Measurements from ENCODE around the gene APAF1.

Gene APAF1

DNA sequence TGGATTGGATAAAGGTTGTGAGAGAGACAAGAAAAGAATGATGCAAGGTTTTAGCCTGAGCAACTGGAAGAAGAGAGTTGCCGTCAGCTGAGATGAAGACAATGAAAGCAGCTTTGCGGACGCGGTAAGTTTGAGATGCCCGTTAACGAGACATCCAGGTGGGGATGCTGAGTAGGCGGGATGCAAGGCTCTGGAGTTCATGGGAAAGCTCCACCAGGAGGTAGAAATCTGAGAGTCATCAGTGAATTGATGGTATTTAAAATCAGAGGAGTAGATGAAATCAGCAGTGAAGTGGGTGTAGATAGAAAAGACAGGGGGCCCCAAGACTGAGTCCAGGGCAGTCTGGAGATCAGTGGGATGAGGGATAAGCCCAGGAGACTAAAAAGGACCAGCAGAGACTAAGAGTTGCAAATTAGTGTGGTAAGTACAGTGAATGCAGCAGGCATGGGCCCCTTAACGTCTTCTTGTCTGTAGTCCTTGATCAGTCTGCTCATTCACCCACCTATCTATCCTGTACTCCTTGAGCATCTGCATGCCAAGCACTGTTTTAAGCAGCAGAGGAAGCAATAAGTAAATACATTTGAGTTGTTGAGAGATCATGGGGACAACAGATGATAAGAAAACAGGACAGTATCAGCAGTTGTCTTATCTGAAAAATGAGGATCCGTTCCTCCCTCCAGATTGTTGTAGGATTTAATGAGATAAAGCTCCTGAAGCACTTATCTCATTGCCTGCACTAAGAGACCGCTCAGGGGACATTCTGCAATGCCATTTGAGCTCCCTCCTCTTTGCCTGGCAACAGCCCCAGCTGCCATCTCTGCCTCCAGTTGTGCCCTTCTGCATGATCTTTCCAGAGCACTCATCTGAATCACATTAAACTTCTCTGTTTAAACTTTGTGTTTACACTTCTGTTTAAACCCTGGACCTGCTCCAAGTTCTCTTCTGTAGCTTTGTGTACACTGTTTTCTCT lies 91.5 kb downstream of the APAF1 start:
- DNase-seq (ENCODE audit: insufficient read length) (no peak), FAIRE-seq (no peak)
- TF ChIP-seq POLR2A (IDR thresholded peaks at IDR 0.05; ENCODE audit: low read depth, low read length) (no peak), TAF1 (IDR thresholded peaks at IDR 0.05; ENCODE audit: borderline replicate concordance, low read depth, low read length) (no peak), POLR2AphosphoS5 (IDR thresholded peaks at IDR 0.05; ENCODE audit: low read depth, low read length) (no peak)

GRCh38 chr12:98737322-98737712 lies 92.2 kb downstream of the APAF1 start:
- TF ChIP-seq POLR2A (IDR thresholded peaks at IDR 0.05; ENCODE audit: low read depth, low read length) (no peak), TAF1 (IDR thresholded peaks at IDR 0.05; ENCODE audit: borderline replicate concordance, low read depth, low read length) (no peak), POLR2AphosphoS5 (IDR thresholded peaks at IDR 0.05; ENCODE audit: low read depth, low read length) (no peak)
- DNase-seq (ENCODE audit: insufficient read length), result no peak
- FAIRE-seq, result no peak

- DNase-seq (ENCODE audit: insufficient read length) (no peak), FAIRE-seq (no peak)
- TF ChIP-seq TAF1 (IDR thresholded peaks at IDR 0.05; ENCODE audit: borderline replicate concordance, low read depth, low read length) (no peak), POLR2AphosphoS5 (IDR thresholded peaks at IDR 0.05; ENCODE audit: low read depth, low read length) (no peak), POLR2A (IDR thresholded peaks at IDR 0.05; ENCODE audit: low read depth, low read length) (no peak)
Measured at GRCh38 chr12:98738002-98738401, 92.9 kb downstream of the APAF1 start.

DNA sequence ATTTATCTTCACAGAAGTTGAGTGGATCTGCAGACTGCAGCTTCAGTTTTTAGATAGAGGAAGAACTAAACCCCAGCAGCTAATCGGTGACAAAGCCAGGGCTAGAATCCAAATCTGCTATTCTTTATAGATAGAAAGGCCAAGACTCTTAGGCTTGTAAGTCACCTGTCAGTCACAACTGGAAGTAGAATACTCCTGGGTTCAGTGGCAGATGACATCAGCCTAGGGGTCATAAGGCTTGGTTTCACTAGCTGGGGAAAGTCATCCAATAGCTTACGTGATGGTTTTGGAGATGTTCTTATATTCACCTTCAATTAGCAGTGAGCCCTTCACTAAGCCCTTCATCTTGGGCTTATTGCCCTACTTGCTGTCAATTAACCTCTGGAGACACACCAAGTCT lies 93.4 kb downstream of the APAF1 start:
- TF ChIP-seq POLR2AphosphoS5 (IDR thresholded peaks at IDR 0.05; ENCODE audit: low read depth, low read length) (no peak), TAF1 (IDR thresholded peaks at IDR 0.05; ENCODE audit: borderline replicate concordance, low read depth, low read length) (no peak), POLR2A (IDR thresholded peaks at IDR 0.05; ENCODE audit: low read depth, low read length) (no peak)
- FAIRE-seq, result no peak
- no peak for DNase-seq (ENCODE audit: insufficient read length)

DNA sequence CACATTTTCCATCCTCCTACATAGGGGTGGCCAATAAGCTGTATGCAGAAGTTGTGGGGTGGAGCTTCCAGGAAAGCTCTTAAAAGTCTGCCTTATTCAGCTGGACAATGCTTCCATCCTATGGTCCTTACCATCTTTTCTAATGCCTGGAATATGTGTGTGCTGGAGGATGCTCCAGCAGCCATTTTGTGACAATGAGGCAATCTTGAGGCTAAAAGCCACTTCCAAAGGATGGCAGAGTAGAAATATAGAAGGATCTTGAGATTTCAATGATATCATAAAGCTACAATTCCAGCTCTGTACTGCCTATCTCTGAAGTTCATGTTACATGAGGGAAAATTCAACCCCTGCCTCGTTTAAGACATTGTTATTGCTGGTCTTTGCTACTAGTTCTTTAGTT lies 95.7 kb downstream of the APAF1 start:
- TF ChIP-seq TAF1 (IDR thresholded peaks at IDR 0.05; ENCODE audit: borderline replicate concordance, low read depth, low read length), result no peak
- FAIRE-seq (no peak), DNase-seq (ENCODE audit: insufficient read length) (no peak)

- no peak for FAIRE-seq
- DNase-seq (ENCODE audit: insufficient read length), result no peak
- no peak for TF ChIP-seq POLR2A (IDR thresholded peaks at IDR 0.05; ENCODE audit: low read depth, low read length)
Measured at GRCh38 chr12:98741196-98741555, 96.1 kb downstream of the APAF1 start.

DNA sequence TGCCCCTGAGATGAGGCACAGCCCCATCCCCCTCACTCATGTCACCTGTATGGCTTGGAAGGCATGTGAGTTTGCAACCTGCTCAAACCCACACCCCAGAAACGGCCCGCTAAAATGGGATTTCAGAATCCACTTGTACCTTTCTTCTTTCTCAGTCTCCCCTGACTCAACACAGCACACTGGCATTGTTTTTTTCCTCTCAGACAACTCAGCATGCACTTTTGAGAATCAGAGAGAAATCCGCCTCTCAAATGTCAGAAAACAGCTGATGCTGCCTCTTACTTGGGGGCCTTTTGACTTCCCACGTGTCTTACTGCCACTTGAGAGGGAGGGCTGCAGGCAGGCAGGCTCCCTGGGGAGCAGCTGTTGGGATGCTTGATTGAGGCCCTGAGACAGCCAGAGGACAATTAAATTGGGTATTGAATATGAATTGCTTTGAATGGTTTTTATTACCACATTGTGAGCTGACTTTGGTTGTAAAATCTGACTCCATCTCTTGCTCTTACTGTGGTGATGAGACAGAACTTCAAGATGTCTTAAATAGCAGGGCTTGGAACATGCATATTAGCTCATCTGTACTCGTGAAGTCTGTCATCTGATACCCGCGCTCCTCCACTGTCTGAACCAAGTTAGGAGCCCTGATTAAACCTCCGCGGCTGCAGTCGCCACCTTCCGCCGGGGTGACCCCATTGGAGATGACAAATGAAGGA lies 96.6 kb downstream of the APAF1 start:
- TF ChIP-seq TAF1 (IDR thresholded peaks at IDR 0.05; ENCODE audit: borderline replicate concordance, low read depth, low read length), result no peak
- TF ChIP-seq POLR2A (IDR thresholded peaks at IDR 0.05; ENCODE audit: low read depth, low read length), result no peak
- TF ChIP-seq POLR2AphosphoS5 (IDR thresholded peaks at IDR 0.05; ENCODE audit: low read depth, low read length), result no peak
- DNase-seq (ENCODE audit: insufficient read length) (no peak), FAIRE-seq (no peak)

- DNase-seq (ENCODE audit: insufficient read length) (no peak), FAIRE-seq (no peak)
- no peak for TF ChIP-seq POLR2A (IDR thresholded peaks at IDR 0.05; ENCODE audit: low read depth, low read length)
- TF ChIP-seq POLR2AphosphoS5 (IDR thresholded peaks at IDR 0.05; ENCODE audit: low read depth, low read length), result no peak
- TF ChIP-seq TAF1 (IDR thresholded peaks at IDR 0.05; ENCODE audit: borderline replicate concordance, low read depth, low read length), result no peak
Measured at GRCh38 chr12:98743362-98743953, 98.4 kb downstream of the APAF1 start.

GRCh38 chr12:98744680-98745079 lies 99.6 kb downstream of the APAF1 start:
- DNase-seq (ENCODE audit: insufficient read length) (no peak), FAIRE-seq (no peak)
- TF ChIP-seq TAF1 (IDR thresholded peaks at IDR 0.05; ENCODE audit: borderline replicate concordance, low read depth, low read length), result no peak
- TF ChIP-seq POLR2AphosphoS5 (IDR thresholded peaks at IDR 0.05; ENCODE audit: low read depth, low read length), result no peak
- TF ChIP-seq POLR2A (IDR thresholded peaks at IDR 0.05; ENCODE audit: low read depth, low read length), result no peak

DNA sequence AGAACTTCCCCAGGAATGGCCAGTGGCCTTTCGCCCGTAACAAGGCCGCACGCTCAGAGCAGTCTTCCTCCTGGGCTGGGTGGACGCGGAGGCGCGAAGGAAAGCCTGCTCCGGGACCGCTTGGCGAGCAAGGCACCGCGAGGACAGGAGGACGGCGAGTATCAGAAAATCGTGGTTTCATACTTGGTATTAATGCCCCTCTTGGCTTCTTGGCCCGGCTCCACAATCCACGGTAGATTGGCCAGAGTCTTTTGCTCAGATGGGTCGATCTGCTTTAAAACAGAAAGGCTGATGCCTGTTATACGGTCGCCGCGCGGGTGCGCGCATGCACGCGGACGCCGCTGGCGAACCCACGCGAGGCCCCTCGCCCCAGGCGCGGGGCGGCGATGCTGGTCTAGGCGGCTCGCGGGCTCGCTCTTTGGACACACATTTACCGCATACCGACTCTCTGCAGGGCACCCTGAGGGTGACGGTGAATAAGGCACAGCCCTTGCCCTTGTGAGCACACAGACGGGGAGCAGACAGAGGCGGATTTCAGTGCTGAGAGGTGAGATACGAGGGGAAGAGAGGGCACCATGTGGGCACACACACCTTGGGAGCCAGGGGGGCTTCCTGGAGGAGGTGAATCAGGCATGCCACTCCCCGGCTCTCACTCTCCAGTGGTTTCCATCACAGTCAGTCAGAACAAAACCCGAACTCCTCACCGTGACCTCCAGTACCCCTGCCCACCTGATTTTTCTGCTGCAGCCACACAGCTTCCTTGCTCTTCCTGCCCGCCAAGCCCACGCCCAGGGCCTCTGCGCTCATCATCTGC lies 100.7 kb downstream of the APAF1 start:
- no peak for DNase-seq (ENCODE audit: insufficient read length)
- peak; percentile 67 for FAIRE-seq
- TF ChIP-seq TAF1 (IDR thresholded peaks at IDR 0.05; ENCODE audit: borderline replicate concordance, low read depth, low read length) (no peak), POLR2AphosphoS5 (IDR thresholded peaks at IDR 0.05; ENCODE audit: low read depth, low read length) (no peak), POLR2A (IDR thresholded peaks at IDR 0.05; ENCODE audit: low read depth, low read length) (no peak)

DNA sequence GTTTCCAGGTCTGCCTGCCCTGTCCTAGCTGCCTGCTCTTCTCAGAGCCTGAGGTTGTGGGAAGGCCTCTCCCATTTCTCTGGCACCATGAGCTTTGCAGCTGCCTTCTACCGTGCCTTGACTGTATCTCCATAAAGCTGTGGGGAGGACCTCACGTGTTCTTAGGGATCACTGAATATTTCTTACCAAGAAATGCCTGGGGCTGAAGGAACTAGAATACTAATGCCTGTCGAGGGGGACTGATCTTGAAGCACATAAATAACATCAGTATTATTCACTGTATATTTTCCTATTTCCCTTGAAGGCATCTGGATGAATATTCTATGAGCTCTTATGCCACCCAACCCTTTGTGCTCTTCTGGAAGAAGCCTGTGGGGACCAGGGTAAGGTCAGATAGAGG lies 103.4 kb downstream of the APAF1 start:
- no peak for TF ChIP-seq TAF1 (IDR thresholded peaks at IDR 0.05; ENCODE audit: borderline replicate concordance, low read depth, low read length)
- TF ChIP-seq POLR2A (IDR thresholded peaks at IDR 0.05; ENCODE audit: low read depth, low read length), result no peak
- no peak for TF ChIP-seq POLR2AphosphoS5 (IDR thresholded peaks at IDR 0.05; ENCODE audit: low read depth, low read length)
- DNase-seq (ENCODE audit: insufficient read length) (no peak), FAIRE-seq (no peak)
